Gastrocnemius medialis (tissue), 4 donors: Measurements from ENCODE around the gene MTERF4. TPM values are rescaled to one million over a fixed set of nuclear protein-coding genes. Genes with fewer than 3 reads are reported as not detected.

Experiments
- ATAC-seq, 2 donors: fragments of 150-250 bp; one replicate each; pipeline ENCODE4 v1.9.1; 2016
- DNase-seq, 2 donors: peaks; one replicate each; pipeline ENCODE4 v3.0.0-alpha.2; 2019
- H3K27ac ChIP-seq, 4 donors: fragments of 200-600 bp; sonication (generic); 1 replicate in 1 of 4; 2 replicates in 3 of 4; pipeline ENCODE4 v1.5.1; 2016 to 2018; ENCODE audit warnings: mild to moderate bottlenecking in 2 of 4, moderate library complexity in 1 of 4
- H3K27me3 ChIP-seq, 3 donors: fragments of 200-600 bp; sonication (generic) in 2 of 3; 1 replicate in 1 of 3; 2 replicates in 2 of 3; pipeline versions ENCODE4 v1.5.1 to v1.6.0; 2016 to 2019; ENCODE audit warnings: mild to moderate bottlenecking in 1 of 3, moderate library complexity in 1 of 3
- H3K36me3 ChIP-seq, 2 donors: fragments of 200-600 bp; sonication (generic) in 1 of 2; one replicate each; pipeline ENCODE4 v1.5.1; 2017 to 2018
- H3K4me1 ChIP-seq, 2 donors: fragments of 200-600 bp; sonication (generic) in 1 of 2; one replicate each; pipeline ENCODE4 v1.5.1; 2016 to 2017; ENCODE audit warnings: mild to moderate bottlenecking in 2 of 2
- H3K4me3 ChIP-seq, 4 donors: fragments of 200-600 bp; sonication (generic) in 3 of 4; 1 replicate in 1 of 4; 2 replicates in 3 of 4; pipeline ENCODE4 v1.5.1; 2016 to 2019; ENCODE audit warnings: mild to moderate bottlenecking in 2 of 4
- H3K9me3 ChIP-seq, 3 donors: fragments of 200-600 bp; sonication (generic) in 2 of 3; 1 replicate in 1 of 3; 2 replicates in 2 of 3; pipeline ENCODE4 v1.5.1; 2016 to 2019
- POLR2A ChIP-seq, 2 donors: fragments of 450-650 bp; IDR thresholded peaks; one replicate each; pipeline ENCODE4 v1.6.1; 2017; ENCODE audit warnings: antibody characterized with exemption in 2 of 2, mild to moderate bottlenecking in 2 of 2, moderate library complexity in 2 of 2
- in situ Hi-C, 4 donors: fragments of 200-750 bp; cut with MboI; loops; one replicate each; pipeline versions ENCODE4 v1.15.0 to v1.8.0; 2017; ENCODE audit warnings: low sequenced_read_pairs in 4 of 4
- intact Hi-C: fragments of 100-400 bp; cut with DNase I; formaldehyde crosslinking; loops from one replicate; pipeline ENCODE4 v1.15.1; 2023; ENCODE audit warnings: low total_unique reads
- total RNA-seq, 4 donors: library from RNA; depleted of rRNA; stranded (reverse); fragments of >200 nt; gene quantifications; one replicate each; pipeline versions ENCODE4 v1.1.0 to v1.2.3, GENCODE V29; 2016
- TF ChIP-seq, protein P1 (sequence below), 5 experiments: fragments of 450-650 bp in 3 of 5; fragments of 200-600 bp in 2 of 5; sonication (generic) in 2 of 5; IDR thresholded peaks in 4 of 5; conservative IDR thresholded peaks in 1 of 5; 1 replicate in 4 of 5; 2 replicates in 1 of 5; pipeline ENCODE4 v1.5.1; 2016 to 2019; ENCODE audit warnings: antibody characterized with exemption in 5 of 5, mild to moderate bottlenecking in 3 of 5, moderate library complexity in 3 of 5

MTERF4 gene, protein sequence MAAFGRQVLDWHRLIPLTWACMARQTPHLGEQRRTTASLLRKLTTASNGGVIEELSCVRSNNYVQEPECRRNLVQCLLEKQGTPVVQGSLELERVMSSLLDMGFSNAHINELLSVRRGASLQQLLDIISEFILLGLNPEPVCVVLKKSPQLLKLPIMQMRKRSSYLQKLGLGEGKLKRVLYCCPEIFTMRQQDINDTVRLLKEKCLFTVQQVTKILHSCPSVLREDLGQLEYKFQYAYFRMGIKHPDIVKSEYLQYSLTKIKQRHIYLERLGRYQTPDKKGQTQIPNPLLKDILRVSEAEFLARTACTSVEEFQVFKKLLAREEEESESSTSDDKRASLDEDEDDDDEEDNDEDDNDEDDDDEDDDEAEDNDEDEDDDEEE
- total RNA-seq = 10 to 100 TPM; 21.8 to 49.3 (median 37.0) TPM

DNA sequence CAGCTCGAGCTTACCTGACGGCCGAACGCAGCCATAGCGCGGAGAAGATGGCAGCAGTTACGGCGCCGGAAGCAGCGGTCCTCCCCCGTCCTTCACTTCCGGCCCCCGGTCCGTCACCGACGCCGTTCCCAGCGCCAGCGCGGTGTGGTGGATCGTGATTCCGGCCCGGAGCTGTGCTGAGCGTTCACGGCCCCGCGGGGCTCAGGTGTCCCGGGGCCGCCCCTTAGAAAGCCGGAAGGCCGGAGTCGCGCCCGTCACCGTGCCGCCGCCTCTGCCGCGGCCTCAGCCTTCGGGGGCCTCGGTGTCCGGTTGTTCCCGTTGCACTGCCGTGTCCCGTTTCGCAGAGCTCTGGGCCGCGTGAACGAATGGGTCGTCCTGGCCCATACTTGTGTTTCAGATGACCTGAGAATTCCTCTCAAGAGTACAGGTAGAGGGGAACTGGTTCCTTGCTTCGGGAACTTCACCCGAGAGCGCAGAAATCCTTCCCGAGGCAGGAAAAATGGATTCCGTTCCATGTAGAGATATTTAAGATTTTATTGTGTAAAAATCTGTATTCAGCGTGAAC is at the start of gene MTERF4:
TSS of gene MTERF4 (minus strand) at position 49 of the 565 bp plus-strand sequence. CDS start at position 35, 14 bp downstream.
- Histone ChIP-seq H3K27me3 (no peaks in the 10 kb centered on the region), H3K36me3 (peaks cover 0 to 11% of the 10 kb centered on the region in 2 donors), H3K4me1 (peaks cover 27 to 28% of the 10 kb centered on the region in 2 donors), H3K9me3 (no peaks in the 10 kb centered on the region), H3K27ac (peak within 1 kb of the TSS; percentile 85 to 90 (median 88)), H3K4me3 (peak within 1 kb of the TSS; percentile 89 to 99 (median 94))
- ATAC-seq = peak; percentile 88 to 94
- DNase-seq = peak; percentile 76 to 88
- peak; percentile 71 to 73 for TF ChIP-seq POLR2A (IDR thresholded peaks at IDR 0.05)
- TF ChIP-seq, protein P1, sequence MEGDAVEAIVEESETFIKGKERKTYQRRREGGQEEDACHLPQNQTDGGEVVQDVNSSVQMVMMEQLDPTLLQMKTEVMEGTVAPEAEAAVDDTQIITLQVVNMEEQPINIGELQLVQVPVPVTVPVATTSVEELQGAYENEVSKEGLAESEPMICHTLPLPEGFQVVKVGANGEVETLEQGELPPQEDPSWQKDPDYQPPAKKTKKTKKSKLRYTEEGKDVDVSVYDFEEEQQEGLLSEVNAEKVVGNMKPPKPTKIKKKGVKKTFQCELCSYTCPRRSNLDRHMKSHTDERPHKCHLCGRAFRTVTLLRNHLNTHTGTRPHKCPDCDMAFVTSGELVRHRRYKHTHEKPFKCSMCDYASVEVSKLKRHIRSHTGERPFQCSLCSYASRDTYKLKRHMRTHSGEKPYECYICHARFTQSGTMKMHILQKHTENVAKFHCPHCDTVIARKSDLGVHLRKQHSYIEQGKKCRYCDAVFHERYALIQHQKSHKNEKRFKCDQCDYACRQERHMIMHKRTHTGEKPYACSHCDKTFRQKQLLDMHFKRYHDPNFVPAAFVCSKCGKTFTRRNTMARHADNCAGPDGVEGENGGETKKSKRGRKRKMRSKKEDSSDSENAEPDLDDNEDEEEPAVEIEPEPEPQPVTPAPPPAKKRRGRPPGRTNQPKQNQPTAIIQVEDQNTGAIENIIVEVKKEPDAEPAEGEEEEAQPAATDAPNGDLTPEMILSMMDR (IDR thresholded peaks at IDR 0.05 in 4 of 5, conservative IDR thresholded peaks at IDR 0.05 in 1 of 5) = no peak
- intact Hi-C loops (loop anchor here (1.0 to 10.0 kb wide), 6 partner anchors 48 to 188 kb away; partner anchors contain the start of genes PPP1R7 and SNED1), in situ Hi-C loops (no loop called here)

DNA sequence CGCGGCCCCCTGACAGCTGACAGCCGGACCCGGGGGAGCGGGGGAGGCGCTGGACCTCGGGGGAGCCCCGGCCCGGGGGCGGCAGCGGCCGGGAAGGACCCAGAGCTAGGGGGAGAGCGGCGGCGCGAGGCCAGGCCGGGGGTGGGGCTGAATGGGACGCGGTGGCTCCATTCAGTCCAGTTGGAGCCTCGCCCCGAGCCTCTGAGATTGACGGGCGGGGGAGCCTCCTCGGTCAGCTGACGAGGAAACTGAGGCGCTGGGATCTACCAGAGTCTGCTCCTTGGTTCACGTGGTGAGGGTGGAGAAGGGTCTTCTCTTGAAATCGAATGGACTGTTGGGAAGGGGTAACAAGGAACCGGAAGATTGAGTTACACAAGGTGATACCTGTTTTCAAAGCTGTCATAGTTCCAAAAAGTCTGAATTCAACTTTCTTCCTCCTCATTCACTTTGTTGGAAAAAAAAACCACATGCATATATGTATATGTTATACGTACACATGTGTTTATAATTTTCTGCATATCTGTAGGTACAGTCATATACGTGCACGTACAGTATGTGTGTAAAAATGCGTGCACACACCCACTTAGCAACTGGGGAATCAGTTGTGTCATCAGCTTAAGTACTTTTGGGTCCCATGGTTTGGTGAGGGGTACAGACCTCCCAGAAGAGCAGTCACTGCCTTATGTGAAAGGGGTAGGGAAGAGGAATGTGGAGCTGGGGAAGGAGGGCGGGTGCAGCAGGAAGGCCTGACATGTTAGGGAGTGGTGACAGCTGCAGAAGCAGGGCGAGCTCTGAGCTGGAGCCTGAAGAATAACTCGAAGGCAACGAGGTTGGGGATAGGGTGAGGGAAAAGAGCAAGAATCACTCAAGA is 48.8 kb upstream of the MTERF4 start:
- ATAC-seq (peak; percentile 9 to 12), DNase-seq (peak in 1 of 2 donors; percentile 31)
- peak overlapping the region; percentile 78 to 93 (median 84) for H3K27ac ChIP-seq
- H3K27me3 ChIP-seq = no peaks in the 10 kb centered on the region
- H3K36me3 ChIP-seq = peaks cover 0 to 4% of the 10 kb centered on the region in 2 donors
- no peaks in the 10 kb centered on the region for H3K9me3 ChIP-seq
- H3K4me3 ChIP-seq = peak overlapping the region; percentile 72 to 99 (median 83)
- in situ Hi-C loops = no loop called here
- intact Hi-C loops = loop anchor here (1.0 to 2.0 kb wide), 2 partner anchors 9 to 48 kb away; partner anchors contain the start of gene MTERF4
- peaks cover 13 to 15% of the 10 kb centered on the region in 2 donors for H3K4me1 ChIP-seq
- no peak for TF ChIP-seq POLR2A (IDR thresholded peaks at IDR 0.05)
- TF ChIP-seq, protein P1 (IDR thresholded peaks at IDR 0.05 in 4 of 5, conservative IDR thresholded peaks at IDR 0.05 in 1 of 5) = no peak

DNA sequence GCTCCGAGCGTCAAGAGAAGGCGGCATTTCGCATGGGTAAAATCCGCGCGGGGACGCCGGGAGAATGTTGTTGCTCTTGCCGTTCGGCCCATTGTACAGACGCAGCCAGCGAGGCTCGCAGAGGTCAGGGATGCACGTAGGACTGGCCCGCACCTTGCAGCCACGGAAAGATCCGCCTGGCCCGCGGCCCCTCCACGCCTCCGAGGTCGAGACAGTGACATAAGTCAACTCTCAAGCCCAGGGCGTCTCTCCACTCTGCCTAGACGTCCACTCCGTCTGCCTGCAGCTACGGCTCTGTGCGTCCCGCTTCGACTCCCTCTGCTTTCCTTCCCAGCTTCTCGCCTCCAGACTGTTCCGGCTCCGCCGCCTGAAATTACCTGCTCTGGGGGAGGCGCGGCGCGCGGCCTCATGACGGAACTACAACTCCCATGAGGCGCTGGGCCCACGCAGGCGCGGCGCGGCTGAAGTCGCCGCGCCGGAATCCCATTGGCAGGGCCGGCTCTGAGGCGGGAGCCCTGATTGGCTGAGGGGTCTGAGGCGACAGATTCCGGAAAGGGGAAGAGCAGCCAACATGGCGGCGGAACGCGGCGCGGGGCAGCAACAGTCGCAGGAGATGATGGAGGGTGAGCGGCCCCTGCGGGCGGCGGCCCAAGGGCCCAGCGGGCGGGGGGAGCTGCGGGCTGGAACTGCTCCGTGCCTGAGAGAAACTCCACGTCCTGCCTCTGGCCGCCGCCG is 48.0 kb upstream of the MTERF4 start, which contains the start of gene PPP1R7:
TSS of gene PPP1R7 (plus strand) at position 543 of the 735 bp plus-strand sequence. CDS start at position 572, 29 bp downstream.
- peak within 1 kb of the TSS; percentile 78 to 93 (median 84) for H3K27ac ChIP-seq
- DNase-seq (peak; percentile 90 to 93), ATAC-seq (peak; percentile 87 to 91)
- TF ChIP-seq, protein P1 (IDR thresholded peaks at IDR 0.05 in 4 of 5, conservative IDR thresholded peaks at IDR 0.05 in 1 of 5) = no peak
- TF ChIP-seq POLR2A (IDR thresholded peaks at IDR 0.05) = peak; percentile 78 to 82
- peak within 1 kb of the TSS; percentile 72 to 99 (median 83) for H3K4me3 ChIP-seq
- no peaks in the 10 kb centered on the region for H3K27me3 ChIP-seq
- intact Hi-C loops = loop anchor here (1.0 to 5.0 kb wide), 4 partner anchors 10 to 238 kb away; partner anchors contain the start of gene MTERF4
- peaks cover 13 to 15% of the 10 kb centered on the region in 2 donors for H3K4me1 ChIP-seq
- no peaks in the 10 kb centered on the region for H3K9me3 ChIP-seq
- H3K36me3 ChIP-seq = peaks cover 0 to 4% of the 10 kb centered on the region in 2 donors
- in situ Hi-C loops = no loop called here

DNA sequence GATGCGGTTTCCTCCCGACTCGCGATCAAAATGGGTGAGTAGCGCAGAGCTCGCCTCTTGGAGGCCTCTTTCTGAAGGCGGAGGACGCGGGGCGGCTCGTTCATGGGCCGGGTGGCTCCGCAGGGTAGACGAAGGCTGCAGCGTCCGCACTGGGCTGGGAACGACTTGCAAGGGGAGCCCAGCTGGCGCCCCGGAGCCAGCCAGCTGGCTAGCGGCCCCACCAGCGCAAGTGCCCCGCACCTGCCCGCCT is 47.5 kb upstream of the MTERF4 start:
- in situ Hi-C loops = no loop called here
- ATAC-seq (peak; percentile 28 to 35), DNase-seq (no peak)
- Histone ChIP-seq H3K4me1 (peaks cover 13 to 15% of the 10 kb centered on the region in 2 donors), H3K27me3 (no peaks in the 10 kb centered on the region), H3K9me3 (no peaks in the 10 kb centered on the region), H3K4me3 (peak overlapping the region; percentile 72 to 99 (median 83)), H3K36me3 (peaks cover 0 to 4% of the 10 kb centered on the region in 2 donors), H3K27ac (peak overlapping the region; percentile 35 to 93 (median 84))
- no peak for TF ChIP-seq POLR2A (IDR thresholded peaks at IDR 0.05)
- TF ChIP-seq, protein P1 (IDR thresholded peaks at IDR 0.05 in 4 of 5, conservative IDR thresholded peaks at IDR 0.05 in 1 of 5) = no peak
- intact Hi-C loops = loop anchor here (2.0 to 5.0 kb wide), 2 partner anchors 67 to 237 kb away; no protein-coding TSS in a partner anchor
